A172 (cell line): ENCODE measurements around the gene PTCHD4. TPM values are rescaled to one million over a fixed set of nuclear protein-coding genes. Genes with fewer than 3 reads are reported as not detected.
"Not testable (repeated sequence)": the region's sequence is repeated elsewhere in the genome, so short reads cannot be mapped to it uniquely, and the experiment has no call there.

Source experiments
- DNase-seq: peaks from one replicate; pipeline ENCODE4 v3.0.0-alpha.2; 2015; ENCODE audit warnings: low spot score
- total RNA-seq: library from RNA; depleted of rRNA; stranded (reverse); fragments of >200 nt; shearing (Covaris generic); gene quantifications from 2 replicates; pipeline ENCODE4 v1.2.3, GENCODE V29; 2014; rRNA removed

PTCHD4 gene
- total RNA-seq = 0.38 and 1.4 TPM in 2 replicates

DNA sequence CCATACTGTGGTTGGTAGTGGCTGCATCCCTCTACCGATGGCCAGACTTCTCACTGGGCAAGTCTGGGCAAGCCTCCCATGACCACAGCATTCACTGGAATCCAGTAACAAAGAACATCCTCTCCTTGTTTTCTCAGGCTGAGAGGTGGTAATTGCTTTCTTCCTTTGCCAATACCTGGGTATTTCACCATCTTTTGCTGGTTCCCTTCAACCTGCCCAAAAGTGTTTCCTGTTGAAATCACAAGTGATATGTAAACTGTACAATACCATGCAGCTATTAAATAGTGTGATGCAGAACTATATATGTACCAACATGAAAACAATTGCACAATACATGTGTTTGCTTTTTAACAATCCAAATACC is at the start of gene PTCHD4:
Gene PTCHD4, minus strand, starts transcription at position 55 of the 364 bp plus-strand sequence. CDS start 42,240 bp downstream, outside the sequence.
- peak; percentile 72 for DNase-seq

DNA sequence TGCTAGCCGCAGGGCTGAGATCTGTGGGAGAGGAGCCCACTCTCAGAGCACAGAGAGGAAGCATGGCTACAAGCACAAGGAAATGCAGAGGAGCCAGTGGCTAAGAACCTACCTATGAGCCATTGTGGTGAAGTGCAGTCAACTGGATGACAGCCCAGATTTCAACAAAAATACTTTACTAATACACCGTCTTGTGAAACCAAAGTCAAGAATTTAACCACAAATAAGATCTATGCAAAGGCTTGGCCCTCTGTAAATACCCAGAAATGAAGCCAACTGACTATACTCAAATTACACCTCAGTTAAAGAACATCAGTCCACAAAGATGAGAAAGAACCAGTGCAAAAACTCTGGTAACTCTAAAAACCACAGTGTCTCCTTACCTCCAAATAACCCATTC is 40.1 kb upstream of the PTCHD4 start:
- peak; percentile 72 for DNase-seq

DNA sequence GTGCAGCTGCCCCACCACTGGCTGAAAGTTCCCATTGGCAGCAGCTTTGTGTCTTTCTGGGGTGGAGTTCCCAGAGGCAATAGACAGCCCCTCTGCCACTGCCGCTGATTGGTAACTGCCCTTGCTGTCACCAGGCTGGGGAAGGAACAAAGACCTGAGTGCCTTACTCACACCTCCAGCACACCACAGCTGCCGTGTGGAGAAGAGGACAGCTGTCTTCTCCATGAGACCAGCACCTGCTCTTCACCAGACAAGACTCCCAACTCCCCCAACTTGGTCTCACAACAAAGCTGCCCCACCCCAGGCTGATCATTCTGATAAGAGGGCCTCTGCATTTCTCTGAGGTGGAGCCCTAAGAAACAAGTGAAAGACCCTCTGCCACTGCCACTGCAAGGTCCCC is 39.7 kb upstream of the PTCHD4 start:
- no peak for DNase-seq

DNA sequence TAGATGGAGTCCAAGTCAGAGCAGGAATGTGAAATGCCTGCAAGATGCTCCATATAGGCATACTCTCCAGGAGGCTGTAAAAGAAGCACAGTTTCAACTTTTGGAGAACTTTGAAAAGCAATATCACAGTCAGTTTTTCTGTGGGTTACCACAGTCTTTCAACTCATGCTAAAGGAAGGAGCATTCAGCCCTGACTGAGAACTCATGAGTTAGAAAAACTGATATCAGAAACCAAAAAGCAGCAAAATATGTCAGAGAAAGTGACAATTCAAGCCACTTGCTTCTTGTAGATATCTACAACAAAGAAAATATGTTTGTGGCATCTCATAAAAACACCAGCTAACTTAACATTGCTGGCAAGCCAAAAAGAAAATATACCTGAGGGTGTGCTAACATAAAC is 36.1 kb upstream of the PTCHD4 start:
- no peak for DNase-seq

DNA sequence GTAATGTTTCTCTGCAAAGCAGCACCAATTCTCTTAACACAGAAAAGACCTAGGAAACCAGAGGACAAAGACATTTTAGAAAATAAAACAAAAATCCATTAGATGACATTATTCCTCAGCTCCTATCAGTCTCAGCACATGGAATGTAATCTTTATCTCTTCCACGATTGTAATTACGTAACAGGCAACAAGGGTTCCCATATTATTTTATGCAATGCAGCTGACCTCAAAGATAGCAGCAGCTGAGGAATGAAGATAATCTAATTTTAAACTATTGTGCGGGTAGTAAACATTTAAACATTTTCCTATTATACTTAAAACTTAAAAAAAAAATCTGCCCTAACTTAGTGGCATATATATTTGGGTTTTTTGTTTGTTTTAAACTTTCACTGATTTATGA is 33.0 kb upstream of the PTCHD4 start:
- no peak for DNase-seq

DNA sequence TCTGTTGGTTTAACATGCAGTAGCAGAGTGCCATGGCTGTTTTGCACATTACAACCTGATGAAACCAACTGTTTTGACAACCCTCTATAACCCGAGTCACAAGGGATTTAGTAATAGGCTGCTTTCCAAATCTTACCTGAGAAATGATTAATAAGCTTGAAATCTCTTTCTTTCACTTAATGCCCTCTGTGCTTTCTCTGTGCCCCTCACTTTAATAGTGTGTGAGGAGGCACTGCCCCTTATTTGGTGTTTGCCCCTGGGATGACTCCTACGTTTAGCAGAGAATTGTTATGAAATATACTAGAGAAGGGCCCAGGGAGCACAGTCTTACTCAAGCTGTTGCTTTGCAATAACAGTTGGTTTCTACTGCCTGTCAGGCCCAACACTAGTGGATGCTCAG is 31.0 kb upstream of the PTCHD4 start:
- no peak for DNase-seq

DNA sequence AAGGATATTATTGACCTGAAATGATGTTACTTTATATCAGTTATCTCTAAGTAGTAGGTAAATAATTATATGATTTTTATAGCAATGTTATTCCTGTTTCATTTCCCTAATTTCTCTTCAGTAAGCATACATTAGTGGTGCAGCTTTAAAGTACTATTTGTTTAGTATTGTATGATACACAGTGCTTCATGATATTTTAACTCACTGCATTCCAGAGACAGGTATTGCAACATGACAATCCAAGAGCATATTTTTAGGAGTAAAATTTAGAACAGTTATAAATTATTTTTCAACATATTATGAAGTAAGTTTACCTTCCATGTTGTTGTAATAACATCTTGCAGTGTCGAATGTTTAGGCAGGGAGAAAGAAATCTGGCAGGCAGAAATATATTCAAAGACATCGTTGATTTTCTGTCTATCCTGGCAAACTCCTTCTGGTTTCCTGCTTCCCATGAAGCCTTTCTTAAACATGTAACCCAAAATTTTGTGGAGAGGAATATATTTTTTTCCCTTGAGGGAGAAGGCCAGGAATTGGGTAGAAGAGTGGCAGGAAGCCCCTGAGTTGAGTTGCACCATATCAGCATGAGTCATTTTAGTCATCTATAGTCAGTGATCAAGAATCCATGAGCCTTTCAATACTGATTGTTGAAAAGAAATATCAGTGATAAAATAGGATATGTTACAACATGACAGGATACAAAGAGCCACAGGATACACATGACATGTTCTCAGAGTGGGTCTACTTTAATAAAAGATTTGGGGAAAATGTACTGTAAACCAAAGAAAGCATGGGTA is 29.0 kb upstream of the PTCHD4 start:
- no peak for DNase-seq

DNA sequence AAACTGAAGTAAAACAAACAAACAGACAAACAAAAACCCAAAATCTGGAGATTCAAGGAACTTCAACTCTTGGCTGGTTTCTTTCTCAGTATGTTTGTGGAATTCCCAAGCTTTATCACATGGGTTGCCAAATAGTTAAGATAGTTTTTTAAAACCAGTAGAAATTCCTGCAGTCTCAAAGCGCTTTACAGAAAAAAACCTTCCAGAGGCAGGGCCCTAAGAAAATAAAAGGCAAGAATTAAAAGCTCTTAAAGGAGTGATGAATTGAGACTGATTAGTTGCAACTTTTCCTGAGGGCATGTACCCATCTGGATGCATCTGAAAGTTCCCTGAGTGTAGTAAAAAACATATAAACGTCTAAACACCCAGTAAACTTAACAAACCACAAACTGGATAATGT is 25.9 kb upstream of the PTCHD4 start:
- peak; percentile 32 for DNase-seq

DNA sequence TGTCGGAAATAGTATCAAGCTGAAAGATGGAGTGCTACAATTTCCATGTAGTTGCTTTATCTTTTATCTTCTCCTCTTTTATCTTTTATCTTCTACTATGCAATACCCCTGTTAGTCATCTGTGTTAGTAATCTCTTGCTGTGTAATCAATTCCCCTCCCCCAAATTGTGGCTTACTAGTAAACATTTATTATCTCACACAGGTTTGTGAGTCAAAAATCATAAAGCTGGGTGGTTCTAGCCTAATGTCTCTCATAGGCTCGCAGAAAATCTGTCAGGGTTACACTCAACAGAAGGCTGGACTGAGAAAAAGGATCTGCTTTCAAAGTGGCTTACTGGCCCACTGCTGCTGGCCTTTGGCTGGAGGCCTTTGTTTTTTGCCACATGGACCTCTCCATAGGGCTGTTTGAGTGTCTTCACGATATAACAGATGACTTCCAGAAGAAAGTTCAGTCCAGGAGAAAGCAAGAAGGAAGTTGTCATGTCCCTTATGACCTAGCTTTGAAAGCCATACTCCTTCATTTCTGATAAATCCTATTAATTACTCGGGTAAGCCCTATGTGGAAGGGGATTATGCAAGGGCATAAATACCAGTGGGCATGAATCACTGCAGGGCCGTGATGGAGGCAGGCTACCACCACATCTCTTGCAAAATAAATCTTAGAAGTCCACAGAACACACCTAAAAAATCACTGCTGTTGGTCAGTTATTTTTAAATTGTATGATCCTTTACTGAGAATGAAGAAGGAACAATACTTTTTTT is 24.5 kb upstream of the PTCHD4 start:
- peak; percentile 69 for DNase-seq

DNA sequence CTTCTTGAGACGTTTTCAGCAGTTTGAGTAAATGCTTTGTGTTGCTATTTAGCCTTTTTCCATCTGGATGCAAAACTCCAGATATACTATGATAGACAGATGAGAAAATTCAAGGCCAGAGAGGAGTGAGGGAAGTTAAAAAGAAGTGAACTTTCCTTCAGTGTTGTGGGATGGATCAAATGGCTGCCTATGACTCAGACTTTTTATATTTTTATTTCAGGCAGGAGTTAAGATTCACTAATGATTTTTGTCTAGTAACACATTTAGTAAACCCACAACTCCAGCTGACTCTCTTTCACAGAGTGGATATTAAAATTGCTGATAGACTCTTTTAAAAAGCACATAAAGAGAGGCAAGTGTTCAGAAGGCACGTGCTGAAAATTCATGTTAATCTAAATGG is 23.2 kb upstream of the PTCHD4 start:
- peak; percentile 16 for DNase-seq

DNA sequence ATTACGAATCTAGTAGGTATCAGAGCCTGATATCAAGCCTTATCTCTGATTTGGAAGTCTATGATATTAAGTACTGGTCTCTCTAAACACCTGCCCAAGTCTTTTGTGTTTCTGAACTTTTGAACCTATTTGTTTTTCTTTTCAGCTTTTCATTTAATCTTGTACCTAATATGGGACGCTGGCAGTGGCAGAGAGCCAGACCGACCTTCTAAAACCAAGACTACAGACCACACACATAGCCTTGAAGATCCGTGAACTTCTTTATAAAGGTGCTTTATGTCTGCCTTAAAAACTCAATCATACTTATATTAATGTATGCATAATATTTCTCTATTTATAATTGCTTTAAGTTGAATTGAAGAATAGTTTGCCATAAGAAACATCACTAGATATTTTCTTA is 12.6 kb upstream of the PTCHD4 start:
- DNase-seq = no peak

DNA sequence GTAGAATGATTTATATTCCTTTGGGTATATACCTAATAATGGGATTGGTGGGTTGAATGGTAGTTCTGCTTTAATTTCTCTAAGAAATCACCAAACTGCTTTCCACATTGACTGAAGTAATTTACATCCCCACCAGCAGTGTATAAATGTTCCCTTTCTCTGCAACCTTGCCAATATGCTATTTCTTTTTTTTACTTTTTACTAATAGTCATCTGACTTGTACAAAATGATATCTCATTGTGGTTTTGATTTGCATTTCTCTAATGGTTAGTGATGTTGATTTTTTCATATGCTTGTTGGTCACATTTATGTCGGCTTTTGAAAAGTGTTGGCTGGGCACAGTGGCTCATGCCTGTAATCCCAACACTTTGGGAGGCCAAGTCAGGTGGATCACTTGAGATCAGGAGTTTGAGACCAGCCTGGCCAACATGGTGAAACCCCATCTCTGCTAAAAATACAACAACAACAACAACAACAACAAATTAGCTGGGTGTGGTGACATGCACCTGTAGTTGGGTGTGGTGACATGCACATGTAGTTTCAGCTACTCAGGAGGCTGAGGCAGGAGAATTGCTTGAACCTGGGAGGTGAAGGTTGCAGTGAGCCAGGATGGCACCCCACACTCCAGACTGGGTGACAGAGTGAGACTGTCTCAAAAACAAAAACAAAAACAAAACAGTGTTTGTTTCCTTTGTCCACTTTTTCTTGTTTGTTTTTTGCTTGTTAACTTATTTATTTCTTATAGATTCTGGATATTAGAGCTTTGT is 11.2 kb upstream of the PTCHD4 start:
- not testable (repeated sequence) for DNase-seq

DNA sequence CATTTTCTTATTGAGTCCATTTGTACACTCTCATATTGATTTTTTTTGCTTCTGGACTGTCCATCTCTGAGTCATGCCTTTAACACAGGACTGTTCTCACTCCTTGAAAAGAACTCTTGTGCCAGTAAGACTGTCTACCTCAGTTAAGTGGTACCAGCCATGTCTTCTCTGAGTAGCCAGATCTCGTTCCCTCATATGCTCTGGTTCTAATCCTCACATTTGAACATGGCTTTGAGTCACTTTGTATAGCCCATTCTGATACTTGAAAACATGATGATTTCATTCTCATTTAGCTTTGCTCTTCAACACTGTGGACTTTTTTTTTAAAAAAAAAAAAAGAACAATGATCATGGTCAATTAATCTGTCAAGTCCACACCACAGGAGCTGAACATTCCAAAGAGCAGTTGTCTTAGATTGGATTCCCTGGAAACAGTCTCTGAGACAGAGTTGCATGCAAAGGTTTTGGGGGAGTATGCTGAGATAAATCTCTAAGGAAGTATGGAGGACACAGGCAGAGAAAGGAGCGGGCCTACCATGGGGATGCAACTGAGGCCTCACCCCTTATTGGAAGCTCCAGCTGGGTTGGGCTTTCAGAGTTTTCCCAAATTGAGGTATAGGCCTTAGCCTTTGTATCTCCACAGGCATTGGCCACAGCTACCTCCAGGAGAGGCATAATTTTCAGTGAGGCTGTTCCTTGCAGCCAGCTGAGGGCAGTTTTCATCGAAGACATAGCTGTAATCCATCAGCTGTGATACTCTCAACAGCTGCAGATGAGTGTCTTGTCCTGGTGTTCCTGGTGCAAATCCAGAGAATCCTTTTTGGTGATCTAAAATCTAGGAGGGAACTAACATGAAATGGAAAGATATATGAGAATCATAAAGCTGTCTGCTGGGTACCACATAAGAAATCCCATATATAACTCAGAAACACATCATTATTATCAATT is 6.0 kb upstream of the PTCHD4 start:
- DNase-seq = no peak

DNA sequence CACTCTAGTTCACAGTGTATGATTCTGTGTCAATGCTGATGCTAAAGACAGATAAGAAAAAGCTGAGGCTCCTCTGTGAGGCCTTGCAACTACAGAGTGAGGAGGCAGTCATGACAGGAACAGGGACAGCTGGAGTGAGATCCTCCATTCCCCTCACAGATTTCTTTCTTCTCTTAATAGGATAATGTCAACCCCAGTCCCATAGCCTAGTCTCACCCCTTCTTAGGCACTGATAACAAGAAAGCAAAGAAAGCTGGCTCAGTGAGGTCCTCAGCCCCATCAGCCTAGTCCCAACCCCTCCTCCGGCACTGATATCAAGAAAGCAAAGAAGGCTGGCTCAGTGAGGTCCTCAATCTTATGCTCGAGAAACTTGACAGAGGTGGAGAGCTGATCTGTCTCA is 2.1 kb upstream of the PTCHD4 start:
- DNase-seq = no peak

DNA sequence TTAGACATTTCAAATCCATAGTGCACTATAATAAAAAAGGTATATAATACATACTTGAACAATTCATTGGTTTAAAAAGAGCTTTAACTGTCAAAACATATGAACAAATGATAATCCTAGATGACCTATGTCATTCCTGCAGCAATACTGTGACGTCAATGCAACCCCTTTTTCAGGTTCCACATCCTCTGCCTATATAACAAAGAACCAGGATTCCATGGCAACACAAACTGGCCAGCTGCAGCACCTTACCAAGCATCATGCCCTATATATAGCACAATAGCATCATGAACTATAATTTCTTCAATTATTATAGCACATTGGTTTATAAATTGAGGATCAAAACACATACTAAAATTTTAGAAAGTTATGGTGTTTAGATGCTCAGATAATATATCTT is 578 bp upstream of the PTCHD4 start:
- DNase-seq = no peak

DNA sequence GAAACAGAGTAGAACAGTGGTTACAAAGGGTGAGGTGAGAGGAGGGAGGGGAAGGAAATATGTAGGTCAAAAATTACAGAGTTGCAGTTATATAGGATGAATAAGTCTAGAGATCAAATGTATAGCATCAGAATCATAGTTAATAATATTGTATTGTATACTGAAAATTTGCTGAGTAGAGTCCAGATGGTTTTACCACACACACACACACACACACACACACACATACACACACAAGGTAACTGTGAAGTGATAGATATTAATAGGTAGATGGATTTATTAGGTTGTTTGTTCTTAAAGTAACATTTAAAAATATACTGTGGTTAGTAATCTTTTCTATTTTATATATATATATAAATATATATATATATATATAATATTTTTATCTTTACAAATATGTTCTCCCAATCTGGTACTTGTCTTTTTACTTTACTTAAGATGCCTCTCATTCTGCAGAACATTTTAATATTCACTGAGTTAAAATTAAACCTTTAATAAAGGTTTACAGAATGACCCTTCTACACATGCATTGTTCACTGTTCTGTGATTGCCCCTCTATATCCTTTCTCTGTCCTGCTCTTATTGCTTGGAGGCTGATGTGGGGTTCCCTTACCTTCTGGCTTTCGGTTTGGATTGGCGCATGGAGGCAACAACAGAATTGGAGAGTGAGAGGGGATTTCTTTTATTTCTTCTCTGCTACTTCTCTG is 408 bp downstream of the PTCHD4 start:
- no peak for DNase-seq

DNA sequence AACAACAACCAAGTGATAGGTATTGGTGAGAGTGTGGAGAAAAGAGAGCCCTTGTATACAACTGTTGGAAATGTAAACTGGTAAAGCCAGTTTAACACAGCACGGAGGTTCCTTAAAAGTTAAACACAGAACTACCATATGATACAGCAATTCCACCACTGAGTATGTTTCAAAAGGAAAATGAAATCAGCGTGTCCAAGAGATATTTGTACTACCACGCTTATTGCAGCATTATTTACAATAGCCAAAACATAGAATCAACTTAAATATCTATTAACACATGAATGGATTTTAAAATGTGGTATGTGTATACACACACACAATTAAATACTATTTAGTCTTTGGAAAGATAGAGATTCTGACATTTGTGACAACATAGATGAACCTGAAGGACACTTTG is 1.1 kb downstream of the PTCHD4 start:
- DNase-seq = no peak

DNA sequence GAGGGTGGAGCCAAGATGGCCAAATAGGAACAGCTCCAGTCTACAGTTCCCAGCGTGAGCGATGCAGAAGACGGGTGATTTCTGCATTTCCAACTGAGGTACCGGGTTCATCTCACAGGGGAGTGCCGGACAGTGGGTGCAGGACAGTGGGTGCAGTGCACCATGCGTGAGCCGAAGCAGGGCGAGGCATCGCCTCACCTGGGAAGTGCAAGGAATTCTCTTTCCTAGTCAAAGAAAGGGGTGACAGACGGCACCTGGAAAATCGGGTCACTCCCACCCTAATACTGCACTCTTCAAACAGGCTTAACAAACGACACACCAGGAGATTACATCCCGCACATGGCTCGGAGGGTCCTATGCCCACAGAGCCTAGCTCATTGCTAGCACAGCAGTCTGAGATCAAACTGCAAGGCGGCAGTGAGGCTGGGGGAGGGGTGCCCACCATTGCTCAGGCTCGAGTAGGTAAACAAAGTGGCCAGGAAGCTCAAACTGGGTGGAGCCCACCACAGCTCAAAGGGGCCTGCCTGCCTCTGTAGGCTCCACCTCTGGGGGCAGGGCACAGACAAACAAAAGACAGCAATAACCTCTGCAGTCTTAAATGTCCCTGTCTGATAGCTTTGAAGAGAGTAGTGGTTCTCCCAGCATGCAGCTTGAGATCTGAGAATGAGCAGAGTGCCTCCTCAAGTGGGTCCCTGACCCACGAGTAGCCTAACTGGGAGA is 8.4 kb downstream of the PTCHD4 start:
- not testable (repeated sequence) for DNase-seq

DNA sequence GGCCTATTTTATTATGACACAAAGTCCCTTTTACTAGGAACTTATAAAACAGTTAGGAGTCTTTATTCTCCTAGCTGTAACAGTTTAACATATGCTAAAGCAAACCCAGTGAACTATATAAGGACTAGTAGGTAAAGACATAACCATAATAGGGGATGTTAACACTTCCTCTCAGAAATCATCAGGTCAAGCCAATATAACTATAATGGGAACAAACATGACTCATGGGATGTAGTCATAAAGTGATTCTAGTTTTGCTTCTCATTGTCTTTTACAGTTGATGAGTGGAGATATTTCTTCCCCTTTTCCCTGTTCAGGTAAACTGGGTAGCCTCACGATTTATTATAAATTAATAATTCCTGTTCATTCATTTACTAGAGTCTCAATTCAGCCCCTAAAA is 9.7 kb downstream of the PTCHD4 start:
- DNase-seq = peak; percentile 62

DNA sequence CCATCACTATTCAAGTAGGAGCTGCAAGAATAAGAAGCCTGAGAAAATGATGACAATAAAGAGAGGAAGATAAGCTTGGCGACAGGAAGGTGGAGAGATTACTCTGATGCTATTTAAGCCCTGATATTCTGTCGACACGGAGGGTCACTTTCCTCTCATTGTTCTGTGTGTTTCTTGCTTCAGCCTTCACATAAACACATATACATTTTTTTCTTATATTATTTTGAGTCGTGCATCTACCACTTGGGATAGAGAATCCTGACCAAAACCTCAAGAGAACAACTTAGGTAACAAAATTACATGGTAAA is 10.5 kb downstream of the PTCHD4 start:
- no peak for DNase-seq
